Measurements from ENCODE around the gene MYL12B. TPM values are rescaled to one million over a fixed set of nuclear protein-coding genes. Genes with fewer than 3 reads are reported as not detected.
A peak's percentile ranks its signal among the peaks of the same experiment; 100 is the strongest.
"Not testable (repeated sequence)": the region's sequence is repeated elsewhere in the genome, so short reads cannot be mapped to it uniquely, and the experiment has no call there.

Gene MYL12B
- polyA plus RNA-seq, 3 donors from 2014 or later = 1,023 to 1,314 (median 1,183) TPM

DNA sequence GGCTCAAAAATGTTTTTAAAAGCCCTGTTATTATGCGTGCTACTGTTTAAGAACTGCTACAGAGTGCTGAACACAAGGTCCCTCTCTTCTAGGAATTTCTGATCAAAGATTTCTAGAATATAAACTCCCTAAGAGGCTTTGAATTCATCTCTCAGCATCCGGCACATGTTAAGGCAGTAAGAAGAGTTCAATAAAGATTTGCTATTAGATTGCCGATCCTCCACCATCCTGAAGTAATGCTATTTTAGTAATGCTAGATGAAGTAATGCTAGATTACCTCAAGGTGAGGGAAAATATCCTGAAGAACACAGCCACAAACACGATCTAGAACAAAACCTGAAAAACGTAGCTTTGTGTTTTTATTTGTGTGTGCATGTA lies 949 bp upstream of the MYL12B start:
- DNase-seq = no peak
- no peaks in the 10 kb centered on the region for H3K9me3 Mint-ChIP-seq
- peak overlapping the region; percentile 92 to 99 (median 96) for H3K4me3 Mint-ChIP-seq
- H3K36me3 Mint-ChIP-seq = peaks cover 12 to 29% (median 24%) of the 10 kb centered on the region in 3 donors
- peak overlapping the region; percentile 98 to 100 (median 100) for H3K27ac Mint-ChIP-seq
- peaks cover 12 to 18% (median 17%) of the 10 kb centered on the region in 3 donors for H3K27me3 Mint-ChIP-seq (ENCODE audit: low read depth in 3 of 3)
- peaks cover 80 to 86% of the 10 kb centered on the region in 2 donors for H3K4me1 Mint-ChIP-seq

DNA sequence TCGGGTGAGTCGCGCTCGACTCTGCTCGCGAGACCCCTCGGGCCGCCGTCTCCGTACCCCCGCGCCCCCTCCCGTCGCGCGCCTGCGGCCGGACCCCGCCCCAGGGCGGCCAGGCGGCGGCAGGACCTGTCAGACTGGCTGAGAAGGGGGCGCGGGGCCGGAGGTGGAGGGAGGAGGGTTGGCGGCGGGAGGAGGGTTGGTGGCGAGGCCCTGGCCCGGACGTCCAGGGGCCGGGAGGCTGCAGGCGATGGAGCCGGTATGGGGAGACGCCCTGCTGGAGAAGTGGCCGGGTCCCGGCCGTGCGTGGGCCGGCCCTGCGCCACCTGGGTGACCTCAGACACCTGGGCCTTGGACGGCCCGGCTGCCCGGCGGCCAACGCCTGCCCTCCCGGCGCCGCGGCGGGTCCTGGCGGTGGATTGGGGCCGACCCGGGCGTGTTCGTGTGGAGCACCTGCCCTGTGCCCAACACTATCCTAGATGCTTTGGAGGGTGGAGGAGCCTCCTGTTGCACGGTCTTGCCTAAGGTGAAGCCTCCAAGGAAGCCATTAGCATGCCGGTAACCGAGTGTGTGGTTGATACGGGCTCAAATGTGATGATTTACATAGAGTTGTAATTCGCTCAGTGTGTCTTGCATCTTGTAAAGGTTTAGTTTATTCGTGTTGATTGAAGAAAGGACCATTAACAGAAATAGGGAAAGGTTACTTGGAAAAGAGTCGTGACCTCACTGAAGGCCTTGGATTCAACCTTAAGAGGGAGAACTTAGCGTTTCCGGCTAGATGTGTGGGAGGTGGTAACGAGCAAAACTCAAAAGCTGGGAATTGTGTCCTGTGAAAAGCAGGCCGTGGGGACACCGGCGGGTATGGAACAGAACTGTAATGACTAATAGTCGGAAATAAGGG lies 550 bp downstream of the MYL12B start:
- peaks cover 8 to 15% (median 10%) of the 10 kb centered on the region in 3 donors for H3K36me3 Mint-ChIP-seq
- H3K27ac Mint-ChIP-seq = peak overlapping the region; percentile 98 to 100 (median 100)
- H3K4me1 Mint-ChIP-seq = peaks cover 85 to 86% of the 10 kb centered on the region in 2 donors
- peaks cover 12 to 19% (median 17%) of the 10 kb centered on the region in 3 donors for H3K27me3 Mint-ChIP-seq (ENCODE audit: low read depth in 3 of 3)
- peak overlapping the region; percentile 92 to 99 (median 99) for H3K4me3 Mint-ChIP-seq
- peak in 1 of 3 donors; percentile 37 for DNase-seq
- H3K9me3 Mint-ChIP-seq = no peaks in the 10 kb centered on the region

DNA sequence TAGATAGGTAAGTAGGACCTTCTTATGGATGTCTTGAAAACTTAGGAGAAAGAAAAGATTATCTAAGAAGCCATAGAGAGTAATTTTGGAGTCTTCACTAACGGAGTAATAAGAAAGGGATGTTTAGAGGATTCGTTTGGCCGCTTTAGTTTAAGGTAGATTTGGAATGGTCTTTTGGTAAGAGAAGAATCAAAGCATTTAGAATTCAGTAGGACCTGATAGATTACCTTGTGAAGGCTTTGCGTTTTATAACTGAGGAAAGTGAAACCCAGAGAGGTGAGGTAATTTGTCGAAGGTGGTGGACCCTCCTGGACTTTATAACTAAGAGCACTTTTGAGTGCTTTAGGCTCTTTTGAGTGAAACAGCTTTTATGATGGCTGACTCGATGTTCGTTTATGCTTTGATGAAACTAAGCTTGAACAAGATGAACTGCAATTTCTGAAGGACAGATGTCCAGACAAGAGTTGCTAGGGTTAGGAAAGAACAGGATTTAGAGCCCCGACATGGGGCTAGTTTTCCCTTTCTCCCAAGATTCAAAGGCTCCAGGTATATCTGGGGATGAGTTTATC lies 1.3 kb downstream of the MYL12B start:
- DNase-seq = no peak
- no peaks in the 10 kb centered on the region for H3K9me3 Mint-ChIP-seq
- H3K4me1 Mint-ChIP-seq = peaks cover 82 to 86% of the 10 kb centered on the region in 2 donors
- peak overlapping the region; percentile 95 to 99 (median 98) for H3K27ac Mint-ChIP-seq
- H3K36me3 Mint-ChIP-seq = peaks cover 3 to 8% (median 3%) of the 10 kb centered on the region in 3 donors
- H3K4me3 Mint-ChIP-seq = peak overlapping the region; percentile 90 to 99 (median 96)
- H3K27me3 Mint-ChIP-seq (ENCODE audit: low read depth in 3 of 3) = peaks cover 12 to 19% (median 17%) of the 10 kb centered on the region in 3 donors

DNA sequence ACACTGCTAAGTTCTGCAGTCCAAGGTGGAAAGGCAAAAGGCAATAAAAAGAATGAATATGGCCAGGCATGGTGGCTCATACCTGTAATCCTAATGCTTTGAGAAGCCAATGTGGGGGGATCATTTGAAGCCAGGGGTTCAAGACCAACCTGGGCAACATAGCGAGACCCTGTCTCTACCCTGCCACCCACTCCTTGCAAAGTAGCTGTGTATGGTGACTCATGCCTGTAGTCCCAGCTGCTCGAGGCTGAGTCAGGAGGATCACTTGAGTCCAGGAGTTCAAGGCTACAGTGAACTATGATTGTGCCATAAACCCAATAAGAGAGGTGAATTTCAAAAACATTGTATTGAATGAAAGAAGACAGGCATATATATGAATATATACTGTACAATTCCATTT lies 2.4 kb downstream of the MYL12B start:
- H3K27me3 Mint-ChIP-seq (ENCODE audit: low read depth in 3 of 3) = peaks cover 12 to 19% (median 17%) of the 10 kb centered on the region in 3 donors
- DNase-seq = no peak
- H3K4me1 Mint-ChIP-seq = peaks cover 85 to 86% of the 10 kb centered on the region in 2 donors
- H3K4me3 Mint-ChIP-seq = peak overlapping the region; percentile 36 to 99 (median 92)
- H3K9me3 Mint-ChIP-seq = no peaks in the 10 kb centered on the region
- no peaks in the 10 kb centered on the region for H3K36me3 Mint-ChIP-seq
- H3K27ac Mint-ChIP-seq = peak overlapping the region; percentile 60 to 99 (median 80)

DNA sequence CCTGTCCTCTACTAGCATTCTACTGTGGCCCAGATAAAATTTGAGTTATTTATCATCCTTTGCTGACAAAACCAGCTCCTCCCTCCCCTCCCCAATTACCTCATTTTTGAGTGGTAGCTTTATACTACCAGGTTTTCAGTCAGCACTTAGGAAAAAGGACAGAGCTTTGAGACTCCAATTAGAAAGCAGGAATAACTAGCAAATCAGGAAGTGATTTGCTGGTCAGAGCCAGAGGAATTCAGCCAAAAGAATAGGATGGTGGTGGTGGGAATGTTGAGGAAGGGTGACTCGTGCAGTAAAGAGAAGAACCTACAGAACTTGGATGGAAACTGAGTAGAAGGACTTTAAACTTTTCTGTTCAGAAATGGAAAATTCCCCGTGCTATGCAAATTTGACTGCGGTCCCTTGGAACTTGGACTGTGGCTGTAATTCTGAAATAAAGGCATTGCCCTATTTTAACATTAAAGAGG lies 3.7 kb downstream of the MYL12B start:
- Mint-ChIP-seq H3K36me3 (no peaks in the 10 kb centered on the region), H3K4me3 (peak overlapping the region; percentile 16 to 63 (median 28)), H3K27me3 (ENCODE audit: low read depth in 3 of 3) (peaks cover 12 to 19% (median 17%) of the 10 kb centered on the region in 3 donors), H3K9me3 (no peaks in the 10 kb centered on the region), H3K27ac (peak overlapping the region; percentile 78 to 99 (median 82)), H3K4me1 (peaks cover 86 to 90% of the 10 kb centered on the region in 2 donors)
- DNase-seq = no peak

DNA sequence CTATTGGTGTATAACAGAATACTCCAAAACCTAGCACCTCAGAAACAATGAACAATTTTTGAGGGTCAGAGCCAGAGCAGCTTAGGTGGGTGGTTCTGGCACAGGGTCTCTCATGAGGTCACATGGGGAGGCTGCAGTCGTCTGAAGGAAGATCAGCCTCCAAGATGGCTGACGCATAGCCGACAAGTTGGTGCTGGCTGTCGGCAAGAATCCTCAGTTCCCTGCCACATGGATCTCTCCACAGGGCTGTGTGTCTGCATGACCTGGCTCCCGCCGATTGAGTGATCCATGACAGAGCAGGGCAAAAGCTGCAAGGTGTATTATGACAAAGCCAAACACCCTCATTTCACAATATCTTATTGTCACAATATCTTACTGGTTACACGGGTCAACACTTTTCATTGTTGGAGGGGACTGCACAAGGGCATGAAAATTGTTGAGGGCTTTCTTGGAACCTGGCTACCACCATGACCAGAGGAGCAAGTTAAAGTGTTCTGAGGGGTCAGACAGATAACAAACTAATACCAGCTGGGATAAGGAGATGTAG lies 4.2 kb downstream of the MYL12B start:
- peaks cover 86 to 90% of the 10 kb centered on the region in 2 donors for H3K4me1 Mint-ChIP-seq
- H3K27ac Mint-ChIP-seq = peak overlapping the region; percentile 71 to 99 (median 82)
- DNase-seq = no peak
- H3K9me3 Mint-ChIP-seq = no peaks in the 10 kb centered on the region
- peaks cover 11 to 17% (median 13%) of the 10 kb centered on the region in 3 donors for H3K27me3 Mint-ChIP-seq (ENCODE audit: low read depth in 3 of 3)
- H3K36me3 Mint-ChIP-seq = no peaks in the 10 kb centered on the region
- H3K4me3 Mint-ChIP-seq = peak overlapping the region; percentile 16 to 61 (median 51)

DNA sequence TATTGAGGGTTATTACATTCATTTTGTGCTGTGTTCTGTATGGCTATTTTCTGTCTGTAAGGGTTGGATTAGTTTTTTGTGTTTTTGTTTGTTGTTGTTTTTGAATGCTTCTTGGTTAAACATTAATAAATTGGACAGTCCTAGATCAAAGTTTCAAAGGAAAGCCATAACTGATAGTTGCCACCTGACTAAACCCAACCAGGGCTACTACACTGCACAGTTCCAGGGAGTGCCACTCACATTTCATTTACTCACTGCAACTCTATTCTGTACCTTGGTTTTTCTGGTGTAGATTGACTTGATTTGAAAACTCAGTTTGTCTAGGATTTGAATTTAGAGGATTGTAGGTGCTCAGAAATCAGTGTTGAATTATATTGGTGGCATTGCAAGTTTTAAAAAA lies 6.4 kb downstream of the MYL12B start:
- peak overlapping the region; percentile 61 to 89 (median 66) for H3K27ac Mint-ChIP-seq
- no peak for DNase-seq
- H3K4me3 Mint-ChIP-seq = peak overlapping the region; percentile 16 to 53 (median 47)

DNA sequence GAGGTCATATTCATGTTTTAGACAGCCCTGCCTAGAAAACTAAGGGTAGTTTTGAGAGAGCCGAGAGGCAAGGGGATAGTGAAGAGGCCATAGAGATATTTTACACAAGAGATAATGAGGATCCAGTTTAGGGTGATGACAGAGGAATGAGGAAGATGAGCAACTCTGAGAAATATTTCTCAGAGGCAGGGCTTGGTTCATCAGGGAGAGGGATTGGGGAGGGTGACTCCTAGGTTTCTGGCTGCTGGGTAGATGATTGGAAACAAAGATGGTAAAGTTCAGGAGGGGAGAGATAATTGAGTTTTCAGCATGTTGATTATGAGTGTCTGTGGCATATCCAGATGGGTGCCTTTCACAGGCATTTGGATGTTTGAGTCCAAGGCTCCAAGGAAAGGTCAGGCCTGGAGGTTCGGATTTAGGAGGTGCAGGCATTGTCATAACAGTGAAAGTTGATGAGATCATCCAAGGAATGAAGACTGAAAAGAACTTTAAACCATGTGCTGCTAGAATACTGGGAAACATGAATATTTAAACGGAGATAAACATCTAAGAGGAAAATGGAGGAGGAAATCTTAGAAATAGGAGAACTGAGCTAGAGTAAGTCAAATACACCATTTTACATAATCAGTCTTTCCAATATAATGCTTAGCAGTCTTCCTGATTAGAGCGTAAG lies 7.4 kb downstream of the MYL12B start:
- no peak for DNase-seq
- H3K4me1 Mint-ChIP-seq = peaks cover 81 to 92% of the 10 kb centered on the region in 2 donors
- peaks cover 0 to 7% (median 0%) of the 10 kb centered on the region in 3 donors for H3K36me3 Mint-ChIP-seq
- peaks cover 0 to 1% (median 0%) of the 10 kb centered on the region in 3 donors for H3K27me3 Mint-ChIP-seq (ENCODE audit: low read depth in 3 of 3)
- H3K4me3 Mint-ChIP-seq = peak overlapping the region in 4 of 5 donors; percentile 26 to 53 (median 42)
- H3K9me3 Mint-ChIP-seq = no peaks in the 10 kb centered on the region
- peak overlapping the region; percentile 62 to 89 (median 66) for H3K27ac Mint-ChIP-seq

More for the DNA sequence above, 6.4 kb downstream of the MYL12B start:
- Mint-ChIP-seq H3K36me3 (no peaks in the 10 kb centered on the region), H3K4me1 (peaks cover 90 to 100% of the 10 kb centered on the region in 2 donors), H3K9me3 (no peaks in the 10 kb centered on the region), H3K27me3 (ENCODE audit: low read depth in 3 of 3) (peaks cover 0 to 1% (median 0%) of the 10 kb centered on the region in 3 donors)

DNA sequence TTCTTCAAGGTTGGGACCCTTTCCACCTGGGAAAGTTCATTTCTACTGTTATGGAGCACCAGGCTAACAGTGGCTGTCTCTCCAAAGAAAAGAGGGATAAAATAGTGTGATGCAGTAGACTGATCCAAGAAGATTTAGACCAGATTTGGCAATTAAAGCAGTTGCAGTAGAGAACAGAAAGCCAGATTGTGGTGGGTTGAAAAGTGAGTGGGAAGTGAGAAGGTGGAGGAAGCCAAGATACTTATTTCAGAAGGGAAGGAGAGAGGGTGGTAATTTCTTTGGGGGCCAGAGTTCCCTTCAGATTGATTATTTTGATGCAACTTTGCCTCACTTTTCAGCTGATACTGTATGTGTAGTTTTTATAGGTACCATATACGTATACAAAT lies 8.0 kb downstream of the MYL12B start:
- peaks cover 0 to 1% (median 0%) of the 10 kb centered on the region in 3 donors for H3K27me3 Mint-ChIP-seq (ENCODE audit: low read depth in 3 of 3)
- peaks cover 76 to 88% of the 10 kb centered on the region in 2 donors for H3K4me1 Mint-ChIP-seq
- peak overlapping the region; percentile 62 to 89 (median 66) for H3K27ac Mint-ChIP-seq
- H3K36me3 Mint-ChIP-seq = peaks cover 0 to 9% (median 0%) of the 10 kb centered on the region in 3 donors
- no peaks in the 10 kb centered on the region for H3K9me3 Mint-ChIP-seq
- no peak for DNase-seq
- peak overlapping the region in 4 of 5 donors; percentile 8 to 47 (median 22) for H3K4me3 Mint-ChIP-seq

DNA sequence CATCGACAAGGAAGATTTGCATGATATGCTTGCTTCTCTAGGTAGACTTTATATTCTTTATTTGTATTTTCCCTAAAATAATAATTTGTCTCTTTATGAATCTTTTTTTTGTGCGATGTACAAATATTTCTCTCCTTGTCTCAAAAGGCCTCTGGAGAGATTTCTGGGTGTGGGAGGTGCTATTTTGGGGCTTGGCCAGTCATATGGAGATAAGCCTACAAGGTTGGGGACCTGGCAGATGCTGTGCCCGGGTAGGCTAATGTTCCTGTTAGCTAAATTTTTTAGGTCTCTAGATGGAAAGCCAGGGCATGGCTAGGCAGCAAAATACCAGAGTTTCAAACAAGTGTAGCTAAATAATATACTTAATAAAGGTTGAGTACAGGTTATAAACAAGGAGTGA lies 11.1 kb downstream of the MYL12B start:
- no peaks in the 10 kb centered on the region for H3K27me3 Mint-ChIP-seq (ENCODE audit: low read depth in 3 of 3)
- no peaks in the 10 kb centered on the region for H3K9me3 Mint-ChIP-seq
- peaks cover 51 to 60% of the 10 kb centered on the region in 2 donors for H3K4me1 Mint-ChIP-seq
- no peak overlapping the region for H3K4me3 Mint-ChIP-seq
- peak overlapping the region; percentile 41 to 68 (median 64) for H3K27ac Mint-ChIP-seq
- H3K36me3 Mint-ChIP-seq = peaks cover 6 to 19% (median 9%) of the 10 kb centered on the region in 3 donors
- DNase-seq = no peak

DNA sequence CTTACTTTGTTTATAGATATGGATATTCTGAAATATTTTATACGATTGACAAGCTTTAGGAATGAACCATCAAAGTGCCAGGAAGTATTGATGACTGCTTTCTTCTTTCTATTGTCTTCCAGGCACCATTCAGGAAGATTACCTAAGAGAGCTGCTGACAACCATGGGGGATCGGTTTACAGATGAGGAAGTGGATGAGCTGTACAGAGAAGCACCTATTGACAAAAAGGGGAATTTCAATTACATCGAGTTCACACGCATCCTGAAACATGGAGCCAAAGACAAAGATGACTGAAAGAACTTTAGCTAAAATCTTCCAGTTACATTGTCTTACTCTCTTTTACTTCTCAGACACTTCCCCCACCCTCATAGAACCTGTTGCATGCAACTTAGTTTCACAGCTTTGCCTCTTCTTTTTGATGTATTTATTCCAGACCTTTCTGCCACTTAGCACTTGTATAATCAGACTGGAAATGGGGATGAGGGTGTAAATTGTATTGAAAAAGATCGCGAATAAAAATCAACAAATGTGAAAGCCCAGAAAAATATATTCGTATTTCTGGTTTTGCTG lies 15.8 kb downstream of the MYL12B start:
- not testable (repeated sequence) for DNase-seq; H3K27me3 Mint-ChIP-seq (ENCODE audit: low read depth in 3 of 3); H3K9me3 Mint-ChIP-seq; H3K4me3 Mint-ChIP-seq
- Mint-ChIP-seq H3K36me3 (peaks cover 6 to 22% (median 9%) of the 10 kb centered on the region in 3 donors), H3K4me1 (peaks cover 12 to 18% of the 10 kb centered on the region in 2 donors), H3K27ac (peak overlapping the region in 3 of 6 donors; percentile 7 to 74 (median 49))

DNA sequence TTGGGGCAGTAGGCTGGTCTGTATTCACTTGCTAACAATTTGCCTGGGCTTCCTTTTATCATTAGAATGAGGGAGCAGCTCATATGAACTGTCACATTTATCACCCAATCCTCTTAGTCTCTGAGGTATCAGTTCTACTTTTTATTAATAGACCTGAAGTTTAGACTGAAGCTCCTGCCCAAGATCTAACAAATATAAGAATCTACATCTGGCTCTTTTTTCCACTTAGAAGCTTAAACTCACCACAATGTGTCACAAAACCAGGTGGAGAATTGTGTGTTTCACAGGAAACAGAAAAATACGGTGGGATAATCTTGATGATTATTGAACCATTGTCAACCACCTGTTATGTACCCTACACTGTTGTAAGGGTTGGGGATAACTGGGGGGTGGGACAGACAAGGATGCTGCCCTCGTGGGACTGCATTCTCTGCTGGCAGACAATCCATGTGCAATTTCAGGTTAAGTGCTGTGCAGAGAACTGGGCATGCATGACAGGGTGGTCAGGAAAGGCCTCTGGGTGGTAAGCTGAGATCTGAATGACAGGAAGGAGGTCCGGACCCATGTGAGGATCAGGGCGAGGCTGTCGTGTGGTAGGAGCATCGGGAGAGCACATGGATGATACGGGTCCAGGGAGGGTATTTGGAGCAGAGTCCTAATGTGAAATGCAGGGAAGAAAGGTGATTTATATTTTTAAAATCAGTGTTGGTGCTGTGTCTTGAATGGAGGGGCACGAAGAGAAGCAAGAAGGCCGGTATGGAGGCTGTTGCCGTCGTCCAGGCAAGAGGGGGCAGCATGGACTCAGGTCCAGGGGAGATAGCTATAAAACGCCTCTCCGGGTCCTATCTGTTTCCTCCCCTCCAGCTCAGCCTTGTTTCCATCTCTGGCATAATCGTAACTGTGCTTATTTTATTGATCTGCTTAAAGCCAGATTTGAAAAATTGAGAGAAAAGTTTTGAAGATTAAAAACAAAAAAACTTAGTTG lies 17.6 kb downstream of the MYL12B start:
- peak overlapping the region in 5 of 6 donors; percentile 37 to 85 (median 68) for H3K27ac Mint-ChIP-seq
- H3K4me3 Mint-ChIP-seq = no peak overlapping the region
- no peaks in the 10 kb centered on the region for H3K9me3 Mint-ChIP-seq
- H3K4me1 Mint-ChIP-seq = peaks cover 7 to 10% of the 10 kb centered on the region in 2 donors
- peaks cover 6 to 14% (median 9%) of the 10 kb centered on the region in 3 donors for H3K36me3 Mint-ChIP-seq
- peaks cover 0 to 2% (median 2%) of the 10 kb centered on the region in 3 donors for H3K27me3 Mint-ChIP-seq (ENCODE audit: low read depth in 3 of 3)
- no peak for DNase-seq
